ENCODE measurements around the gene ZFAND5.

DNA sequence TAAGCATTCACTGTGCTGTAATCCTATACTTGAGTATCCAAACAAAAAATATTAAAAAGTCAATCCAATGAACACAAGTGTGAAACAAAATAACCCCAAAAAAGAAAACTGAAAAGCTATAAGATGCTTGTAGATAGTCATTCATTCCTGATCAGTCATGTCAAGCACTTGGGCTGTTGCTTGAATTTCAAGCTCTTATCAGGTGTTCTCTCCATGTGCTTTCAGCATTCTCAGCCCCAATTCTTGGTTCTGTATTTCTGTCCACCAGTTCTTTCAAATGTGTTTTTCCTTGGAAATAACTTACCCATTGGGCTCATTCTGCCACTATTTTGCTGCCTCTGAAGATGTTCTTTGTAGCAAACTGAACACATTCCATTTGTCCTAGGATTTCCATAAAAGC, 4.7 kb downstream of the ZFAND5 start:
- TF ChIP-seq, protein P1, sequence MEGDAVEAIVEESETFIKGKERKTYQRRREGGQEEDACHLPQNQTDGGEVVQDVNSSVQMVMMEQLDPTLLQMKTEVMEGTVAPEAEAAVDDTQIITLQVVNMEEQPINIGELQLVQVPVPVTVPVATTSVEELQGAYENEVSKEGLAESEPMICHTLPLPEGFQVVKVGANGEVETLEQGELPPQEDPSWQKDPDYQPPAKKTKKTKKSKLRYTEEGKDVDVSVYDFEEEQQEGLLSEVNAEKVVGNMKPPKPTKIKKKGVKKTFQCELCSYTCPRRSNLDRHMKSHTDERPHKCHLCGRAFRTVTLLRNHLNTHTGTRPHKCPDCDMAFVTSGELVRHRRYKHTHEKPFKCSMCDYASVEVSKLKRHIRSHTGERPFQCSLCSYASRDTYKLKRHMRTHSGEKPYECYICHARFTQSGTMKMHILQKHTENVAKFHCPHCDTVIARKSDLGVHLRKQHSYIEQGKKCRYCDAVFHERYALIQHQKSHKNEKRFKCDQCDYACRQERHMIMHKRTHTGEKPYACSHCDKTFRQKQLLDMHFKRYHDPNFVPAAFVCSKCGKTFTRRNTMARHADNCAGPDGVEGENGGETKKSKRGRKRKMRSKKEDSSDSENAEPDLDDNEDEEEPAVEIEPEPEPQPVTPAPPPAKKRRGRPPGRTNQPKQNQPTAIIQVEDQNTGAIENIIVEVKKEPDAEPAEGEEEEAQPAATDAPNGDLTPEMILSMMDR (IDR thresholded peaks at IDR 0.05; ENCODE audit: low read length) = no peak
- TF ChIP-seq EZH2phosphoT487 (IDR thresholded peaks at IDR 0.05; ENCODE audit: low read length) (no peak), EZH2 (optimal IDR thresholded peaks at IDR 0.05; ENCODE audit: low read depth, low read length) (no peak)
